Measurements from ENCODE around the gene RBFA.

DNA sequence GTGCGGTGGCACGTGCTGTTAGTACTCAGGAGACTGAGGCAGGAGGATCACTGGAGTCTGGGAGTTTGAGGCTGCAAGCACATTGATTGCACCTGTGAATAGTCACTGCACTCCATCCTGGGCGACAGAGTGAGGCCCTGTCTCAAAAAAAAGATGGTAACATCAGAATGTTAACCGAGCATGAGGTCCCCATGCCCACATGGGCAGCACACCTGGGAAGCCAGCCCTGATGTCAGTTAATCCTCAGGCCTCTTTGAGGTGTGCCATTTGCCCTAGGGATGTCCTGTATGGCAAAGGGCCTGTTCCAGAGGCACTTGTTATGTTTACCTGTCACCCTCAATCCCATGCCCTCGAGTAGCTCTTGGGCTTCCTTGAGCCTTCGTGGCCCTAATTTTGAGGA, 16.6 kb downstream of the RBFA start:
- TF ChIP-seq POLR2A (IDR thresholded peaks at IDR 0.05; ENCODE audit: low read depth, low read length) (no peak), POLR2AphosphoS5 (IDR thresholded peaks at IDR 0.05; ENCODE audit: low read depth, low read length) (no peak), TAF1 (IDR thresholded peaks at IDR 0.05; ENCODE audit: low read depth, low read length) (no peak)
